NCI-H524 treated with DMSO at 0.1 percent for 48 hours (cell line): ENCODE measurements around the gene LAMB1.

Experiments
- DNase-seq: peaks from one replicate; lab custom pipeline; 2025; lab: John Stamatoyannopoulos, UW

LAMB1 gene

DNA sequence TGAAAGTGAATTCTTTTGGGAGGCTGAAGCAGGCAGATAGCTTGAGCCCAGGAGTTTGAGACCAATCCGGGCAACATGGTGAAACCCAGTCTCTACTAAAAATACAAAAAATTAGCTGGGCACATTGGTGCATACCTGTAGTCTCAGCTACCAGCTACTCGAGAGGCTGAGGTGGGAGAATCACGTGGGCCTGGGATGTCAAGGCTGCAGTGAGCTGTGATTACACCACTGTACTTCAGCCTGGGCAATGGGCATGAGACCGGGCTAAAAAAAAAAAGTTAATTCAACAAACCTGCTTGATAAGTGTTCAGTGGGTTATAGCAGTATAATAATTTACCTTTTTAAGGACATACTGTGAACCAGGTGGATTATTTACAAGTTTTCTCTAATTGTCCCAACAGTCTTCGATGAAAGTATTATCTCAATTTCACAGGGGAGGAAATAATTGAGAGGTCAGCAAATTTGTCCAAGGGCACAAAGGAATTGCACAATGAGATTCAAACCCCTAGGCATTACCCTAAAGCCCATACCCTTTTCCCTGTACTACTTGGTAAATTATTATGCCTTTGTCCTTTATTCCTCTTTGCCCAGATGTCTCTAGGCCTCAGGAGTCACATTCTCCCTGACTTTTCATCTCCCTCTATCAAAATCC lies 125.1 kb downstream of the LAMB1 start:
- DNase-seq: no peak

DNA sequence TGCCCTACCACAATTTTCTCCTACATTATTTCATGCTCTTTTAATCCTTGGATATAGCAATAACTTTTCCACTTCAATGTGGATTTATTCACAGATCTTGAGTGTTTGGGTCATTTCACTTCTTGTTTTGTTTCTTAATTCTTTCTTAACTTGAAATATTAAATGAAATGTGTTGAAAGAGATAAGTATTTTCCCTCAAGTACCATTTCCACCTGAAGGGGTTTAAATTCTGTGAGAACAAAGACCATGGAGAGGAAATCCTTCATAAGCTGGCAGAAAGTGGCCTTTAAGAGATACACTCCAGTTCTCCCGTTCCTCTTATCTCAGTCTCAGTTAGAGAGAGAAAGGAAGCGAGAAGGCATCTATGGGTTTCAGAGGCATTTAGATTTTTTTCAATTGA lies 126.0 kb downstream of the LAMB1 start:
- no peak for DNase-seq

DNA sequence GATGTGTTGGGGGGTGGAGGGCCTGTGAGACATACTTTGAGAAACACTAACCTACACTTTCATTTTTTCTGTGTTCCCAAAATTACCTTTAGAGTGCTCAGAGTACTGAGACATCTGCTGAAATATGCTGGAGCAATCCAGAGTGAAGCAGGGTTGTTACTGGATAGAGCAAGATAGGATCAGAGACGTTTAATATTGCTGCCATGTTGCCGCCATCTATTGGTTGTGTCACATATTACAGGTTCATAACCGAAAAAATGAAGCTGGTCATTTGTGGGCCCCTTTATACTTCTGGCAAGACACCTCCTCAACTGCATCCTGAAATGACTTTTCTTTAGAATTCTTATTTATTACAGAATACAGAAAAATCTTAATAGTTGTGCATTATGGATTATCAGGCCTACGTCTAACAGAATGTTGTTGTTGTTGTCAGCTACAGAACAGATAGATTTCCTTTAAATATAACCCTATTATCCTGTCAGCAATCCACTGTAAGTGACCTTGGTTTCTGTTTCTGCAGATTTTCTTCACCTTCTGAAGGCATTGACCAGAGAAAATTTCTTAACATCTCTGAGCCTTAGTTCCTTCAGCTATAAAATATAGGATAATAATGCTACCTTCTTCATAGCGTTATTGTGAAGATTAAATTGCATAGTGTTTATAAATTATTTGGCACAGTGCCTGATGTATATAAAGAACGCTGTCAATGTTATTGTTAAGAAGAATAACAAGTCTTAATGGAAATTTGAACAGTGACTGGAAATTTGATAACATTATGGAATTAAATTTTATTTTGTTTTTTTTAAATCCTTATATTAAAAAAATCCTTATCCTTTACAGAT lies 128.1 kb downstream of the LAMB1 start:
- peak; percentile 30 for DNase-seq

DNA sequence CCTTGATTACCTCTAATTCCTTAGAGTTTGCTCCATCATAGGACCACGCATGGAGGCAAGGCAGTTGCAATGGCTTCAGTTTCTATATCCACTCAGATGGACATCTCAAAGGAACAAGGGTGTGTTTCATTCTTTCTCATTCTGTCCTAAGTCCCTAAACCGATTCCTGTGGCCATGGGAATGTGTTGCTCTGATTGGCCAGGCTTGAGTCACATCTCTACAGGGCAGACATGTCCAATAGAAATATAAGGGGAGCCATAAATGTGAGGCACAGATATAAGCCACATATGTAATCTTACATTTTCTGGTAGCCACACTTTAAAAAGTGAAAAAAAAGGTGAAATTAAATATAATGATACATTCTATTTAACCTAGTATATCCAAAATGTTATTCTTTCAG lies 128.8 kb downstream of the LAMB1 start:
- DNase-seq: no peak
